ENCODE results near the gene MYO1H. TPM values are rescaled to one million over a fixed set of nuclear protein-coding genes. Genes with fewer than 3 reads are reported as not detected.

The MYO1H gene, protein sequence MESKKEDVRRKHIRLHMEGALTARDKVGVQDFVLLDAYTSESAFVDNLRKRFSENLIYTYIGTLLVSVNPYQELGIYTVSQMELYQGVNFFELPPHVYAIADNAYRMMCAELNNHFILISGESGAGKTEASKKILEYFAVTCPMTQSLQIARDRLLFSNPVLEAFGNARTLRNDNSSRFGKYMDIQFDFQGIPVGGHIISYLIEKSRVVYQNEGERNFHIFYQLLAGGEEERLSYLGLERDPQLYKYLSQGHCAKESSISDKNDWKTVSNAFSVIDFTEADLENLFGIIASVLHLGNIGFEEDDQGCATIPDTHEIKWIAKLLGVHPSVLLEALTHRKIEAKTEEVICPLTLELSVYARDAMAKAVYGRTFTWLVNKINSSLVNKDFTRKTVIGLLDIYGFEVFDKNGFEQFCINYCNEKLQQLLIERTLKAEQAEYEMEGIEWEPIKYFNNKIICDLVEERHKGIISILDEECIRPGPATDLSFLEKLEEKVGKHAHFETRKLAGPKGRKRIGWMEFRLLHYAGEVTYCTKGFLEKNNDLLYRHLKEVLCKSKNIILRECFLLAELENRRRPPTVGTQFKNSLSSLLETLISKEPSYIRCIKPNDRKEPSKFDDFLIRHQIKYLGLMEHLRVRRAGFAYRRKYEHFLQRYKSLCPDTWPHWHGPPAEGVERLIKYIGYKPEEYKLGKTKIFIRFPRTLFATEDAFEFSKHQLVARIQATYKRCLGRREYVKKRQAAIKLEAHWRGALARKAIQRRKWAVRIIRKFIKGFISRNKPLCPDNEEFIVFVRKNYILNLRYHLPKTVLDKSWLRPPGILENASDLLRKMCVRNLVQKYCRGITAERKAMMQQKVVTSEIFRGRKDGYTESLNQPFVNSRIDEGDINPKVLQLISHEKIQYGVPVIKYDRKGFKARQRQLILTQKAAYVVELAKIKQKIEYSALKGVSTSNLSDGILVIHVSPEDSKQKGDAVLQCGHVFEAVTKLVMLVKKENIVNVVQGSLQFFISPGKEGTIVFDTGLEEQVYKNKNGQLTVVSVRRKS
- total RNA-seq (2021): 0.11 and 0.26 TPM in 2 replicates
- long read RNA-seq, partial matches to known transcripts: 0 of 2 reads
- long read RNA-seq, other reads (novel, unspliced or antisense): 2 of 2 reads

DNA sequence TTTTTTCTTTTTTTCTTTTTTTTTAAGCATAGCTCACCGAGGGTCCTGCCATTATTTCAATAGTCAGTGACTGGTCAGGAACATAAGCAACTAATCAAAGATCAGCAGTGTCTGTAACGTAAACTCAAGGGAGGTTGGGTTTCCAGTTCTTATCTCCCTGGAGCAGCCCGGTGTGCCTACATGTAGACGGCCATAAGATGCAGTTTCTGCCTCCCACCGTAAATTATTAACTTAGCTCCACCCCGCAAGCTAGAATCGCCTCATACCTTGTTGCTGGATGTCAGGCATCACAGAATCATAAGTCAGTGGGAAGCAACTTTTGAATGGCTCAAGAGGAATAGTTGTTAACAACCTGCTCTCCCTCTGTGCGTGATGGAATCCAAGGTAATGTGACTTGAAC is at the start of gene MYO1H:
Gene MYO1H, plus strand, starts transcription at position 312 of the 400 bp plus-strand sequence. Its CDS starts 61 bp downstream, at position 373.
- no peak within 1 kb of the TSS for H2BK20ac ChIP-seq (ENCODE audit: low read depth, low read length, poor library complexity, severe bottlenecking)
- H3K27me3 Mint-ChIP-seq (ENCODE audit: low read depth): peaks cover 2% of the 10 kb centered on the region
- H3K79me1 ChIP-seq (ENCODE audit: insufficient read depth, low read depth, low read length, poor library complexity, severe bottlenecking): no peaks in the 10 kb centered on the region
- no peaks in the 10 kb centered on the region for H3K4me1 ChIP-seq (ENCODE audit: insufficient read depth, low read length)
- no peak within 1 kb of the TSS for H2AFZ ChIP-seq (ENCODE audit: low read length)
- H3K56ac ChIP-seq (ENCODE audit: insufficient read length, low read depth, low read length): no peak within 1 kb of the TSS
- TF ChIP-seq, protein P1, sequence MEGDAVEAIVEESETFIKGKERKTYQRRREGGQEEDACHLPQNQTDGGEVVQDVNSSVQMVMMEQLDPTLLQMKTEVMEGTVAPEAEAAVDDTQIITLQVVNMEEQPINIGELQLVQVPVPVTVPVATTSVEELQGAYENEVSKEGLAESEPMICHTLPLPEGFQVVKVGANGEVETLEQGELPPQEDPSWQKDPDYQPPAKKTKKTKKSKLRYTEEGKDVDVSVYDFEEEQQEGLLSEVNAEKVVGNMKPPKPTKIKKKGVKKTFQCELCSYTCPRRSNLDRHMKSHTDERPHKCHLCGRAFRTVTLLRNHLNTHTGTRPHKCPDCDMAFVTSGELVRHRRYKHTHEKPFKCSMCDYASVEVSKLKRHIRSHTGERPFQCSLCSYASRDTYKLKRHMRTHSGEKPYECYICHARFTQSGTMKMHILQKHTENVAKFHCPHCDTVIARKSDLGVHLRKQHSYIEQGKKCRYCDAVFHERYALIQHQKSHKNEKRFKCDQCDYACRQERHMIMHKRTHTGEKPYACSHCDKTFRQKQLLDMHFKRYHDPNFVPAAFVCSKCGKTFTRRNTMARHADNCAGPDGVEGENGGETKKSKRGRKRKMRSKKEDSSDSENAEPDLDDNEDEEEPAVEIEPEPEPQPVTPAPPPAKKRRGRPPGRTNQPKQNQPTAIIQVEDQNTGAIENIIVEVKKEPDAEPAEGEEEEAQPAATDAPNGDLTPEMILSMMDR (conservative IDR thresholded peaks at IDR 0.05): no peak
- H2BK12ac ChIP-seq (ENCODE audit: insufficient read length, low read depth, low read length): no peak within 1 kb of the TSS
- H3K9ac ChIP-seq (ENCODE audit: extremely low read depth, insufficient read length, low read length): no peak within 1 kb of the TSS
- no peak within 1 kb of the TSS for H4K5ac ChIP-seq (ENCODE audit: insufficient read length, low read depth, low read length)
- no peak within 1 kb of the TSS for H3K18ac ChIP-seq (ENCODE audit: insufficient read length, low read depth, low read length)
- no peaks in the 10 kb centered on the region for H3K36me3 Mint-ChIP-seq (ENCODE audit: insufficient read depth in 1 of 3, low read depth in 3 of 3)
- no peaks in the 10 kb centered on the region for H3K79me2 ChIP-seq (ENCODE audit: insufficient read depth, low read length)
- H3K4me3 Mint-ChIP-seq: no peak within 1 kb of the TSS
- no peaks in the 10 kb centered on the region for H3K27me3 ChIP-seq (ENCODE audit: insufficient read depth, low read length)
- WGBS (ENCODE audit: extremely low coverage, insufficient read length, low lambda C conversion rate): no CpG with 5 or more reads among the region's 8 CpGs
- H4K20me1 ChIP-seq (ENCODE audit: control insufficient read depth, insufficient read depth, insufficient read length): no peaks in the 10 kb centered on the region
- no peak within 1 kb of the TSS for H4K8ac ChIP-seq (replicated peaks; ENCODE audit: insufficient read length, low read depth, low read length)
- no peak for DNase-seq
- H3K4me2 ChIP-seq (ENCODE audit: insufficient read depth, insufficient read length, low read length): no peak within 1 kb of the TSS
- H2BK120ac ChIP-seq (ENCODE audit: low read depth, low read length, poor library complexity, severe bottlenecking): no peak within 1 kb of the TSS
- no peak within 1 kb of the TSS for H3K14ac ChIP-seq (ENCODE audit: insufficient read depth, low read length)
- no peak within 1 kb of the TSS for H3K23ac ChIP-seq (ENCODE audit: insufficient read length, low read depth, low read length)
- H3K23me2 ChIP-seq (ENCODE audit: insufficient read length, low read depth, low read length, poor library complexity, severe bottlenecking): no peaks in the 10 kb centered on the region
- no peak within 1 kb of the TSS for H3T11ph ChIP-seq (ENCODE audit: low read length)
- H2BK5ac ChIP-seq (ENCODE audit: insufficient read length, low read length): no peak within 1 kb of the TSS
- no peaks in the 10 kb centered on the region for H3K9me3 ChIP-seq (ENCODE audit: control insufficient read depth, low read depth, low read length)
- H3K27ac ChIP-seq (ENCODE audit: insufficient read length, low read depth, low read length): no peak within 1 kb of the TSS
- H2BK15ac ChIP-seq (ENCODE audit: low read depth, low read length): no peak within 1 kb of the TSS
- no peaks in the 10 kb centered on the region for H3K4me1 Mint-ChIP-seq
- no peak within 1 kb of the TSS for H2AK5ac ChIP-seq (ENCODE audit: insufficient read length, low read length)
- H3K27ac Mint-ChIP-seq: no peak within 1 kb of the TSS; a peak in 1 of 7 replicates
- no peak within 1 kb of the TSS for H4K91ac ChIP-seq (ENCODE audit: insufficient read length, low read depth, low read length)
- no peak within 1 kb of the TSS for H3K4ac ChIP-seq (ENCODE audit: low read depth, low read length)
- peaks cover 0 to 4% of the 10 kb centered on the region in 2 experiments; a peak in 2 of 5 replicates for H3K9me3 Mint-ChIP-seq

Measured in H9 (cell line).